ENCODE measurements around the gene RAVER1. TPM values are rescaled to one million over a fixed set of nuclear protein-coding genes. Genes with fewer than 3 reads are reported as not detected.

Gene RAVER1
- total RNA-seq, 4 donors from 2014 or later, result 10.0 to 15.9 (median 11.8) TPM

- peak overlapping the region; percentile 69 to 96 (median 88) for H3K4me3 ChIP-seq
- peaks cover 18 to 23% of the 10 kb centered on the region in 2 donors for H3K4me1 ChIP-seq
- intact Hi-C loops (cut with DNase I; ENCODE audit: low total_unique reads) (loop anchor here (5.0 to 10.0 kb wide), 3 partner anchors 60 to 498 kb away; partner anchors contain the start of genes EIF3G, ICAM1, P2RY11 and PIN1), in situ Hi-C loops (cut with MboI; ENCODE audit: low sequenced_read_pairs in 4 of 4) (no loop called here)
- ATAC-seq (no peak), DNase-seq (no peak)
- peak overlapping the region; percentile 90 to 98 (median 95) for H3K27ac ChIP-seq
- TF ChIP-seq CTCF (IDR thresholded peaks at IDR 0.05 in 4 of 5, conservative IDR thresholded peaks at IDR 0.05 in 1 of 5) (peak in 1 of 5 experiments; percentile 7), POLR2A (IDR thresholded peaks at IDR 0.05) (no peak)
- H3K9me3 ChIP-seq, result no peaks in the 10 kb centered on the region
- H3K36me3 ChIP-seq, result peaks cover 0 to 33% of the 10 kb centered on the region in 2 donors
- H3K27me3 ChIP-seq, result no peaks in the 10 kb centered on the region
Observed at GRCh38 chr19:10332158-10332964, 968 bp downstream of the RAVER1 start.

- ATAC-seq (no peak), DNase-seq (no peak)
- Histone ChIP-seq H3K4me3 (no peak overlapping the region), H3K9me3 (no peaks in the 10 kb centered on the region), H3K36me3 (peaks cover 0 to 61% of the 10 kb centered on the region in 2 donors), H3K27ac (no peak overlapping the region), H3K27me3 (no peaks in the 10 kb centered on the region), H3K4me1 (peaks cover 15 to 22% of the 10 kb centered on the region in 2 donors)
- intact Hi-C loops (cut with DNase I; ENCODE audit: low total_unique reads), result no loop called here
- TF ChIP-seq CTCF (IDR thresholded peaks at IDR 0.05 in 4 of 5, conservative IDR thresholded peaks at IDR 0.05 in 1 of 5), result no peak
- TF ChIP-seq POLR2A (IDR thresholded peaks at IDR 0.05), result no peak
- in situ Hi-C loops (cut with MboI; ENCODE audit: low sequenced_read_pairs in 4 of 4), result no loop called here
Observed at GRCh38 chr19:10329555-10329954, 3.8 kb downstream of the RAVER1 start.

DNA sequence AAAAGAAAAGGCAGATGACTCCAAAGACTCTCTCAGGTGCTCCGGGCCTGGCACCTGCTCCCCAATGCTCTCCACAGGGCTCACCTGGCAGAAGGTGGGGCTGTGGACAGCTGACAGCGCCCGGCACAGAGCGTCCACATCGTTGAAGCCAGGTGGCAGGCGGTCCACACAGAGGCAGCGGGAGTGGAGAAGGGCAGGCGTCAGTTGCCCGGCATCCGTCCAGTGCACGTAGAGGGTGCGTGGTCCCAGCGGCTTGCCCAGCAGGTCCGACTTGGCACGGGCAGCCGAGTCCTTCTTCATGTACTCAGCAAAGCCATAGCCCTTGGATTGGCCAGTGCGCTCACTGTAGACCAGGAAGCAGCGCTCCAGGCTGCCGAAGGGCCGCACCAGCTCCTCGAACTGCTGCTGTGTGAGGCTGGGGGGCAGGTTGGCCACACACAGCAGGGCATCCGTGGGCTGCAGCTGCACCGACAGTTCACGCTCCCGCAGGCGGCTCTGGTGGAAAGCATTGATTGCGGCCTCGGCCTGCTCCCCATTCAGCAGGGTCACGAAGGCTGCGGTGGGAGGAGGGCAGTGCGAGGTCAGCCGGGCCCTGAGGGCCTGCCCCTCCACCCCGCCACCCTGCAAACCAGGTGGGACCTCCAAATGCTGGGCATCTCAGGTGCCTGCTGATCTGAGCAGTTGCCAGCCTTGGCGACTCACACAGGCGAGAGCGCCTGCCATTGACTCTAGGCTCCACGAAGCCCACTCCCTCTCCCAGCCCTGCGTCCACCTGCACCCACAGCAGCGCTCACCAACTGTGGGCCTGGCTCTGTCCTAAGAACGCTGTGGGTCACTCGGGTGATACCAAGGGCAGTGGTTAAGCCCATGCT, 4.5 kb downstream of the RAVER1 start:
- intact Hi-C loops (cut with DNase I; ENCODE audit: low total_unique reads) (no loop called here), in situ Hi-C loops (cut with MboI; ENCODE audit: low sequenced_read_pairs in 4 of 4) (no loop called here)
- peaks cover 10 to 14% of the 10 kb centered on the region in 2 donors for H3K4me1 ChIP-seq
- no peak for DNase-seq
- H3K36me3 ChIP-seq, result peaks cover 0 to 69% of the 10 kb centered on the region in 2 donors
- H3K27ac ChIP-seq, result no peak overlapping the region
- H3K9me3 ChIP-seq, result no peaks in the 10 kb centered on the region
- H3K4me3 ChIP-seq, result no peak overlapping the region
- ATAC-seq, result no peak
- no peak for TF ChIP-seq POLR2A (IDR thresholded peaks at IDR 0.05)
- no peak for TF ChIP-seq CTCF (IDR thresholded peaks at IDR 0.05 in 4 of 5, conservative IDR thresholded peaks at IDR 0.05 in 1 of 5)
- no peaks in the 10 kb centered on the region for H3K27me3 ChIP-seq

- ATAC-seq (peak in 1 of 2 donors; percentile 51), DNase-seq (no peak)
- Histone ChIP-seq H3K4me1 (peaks cover 10 to 11% of the 10 kb centered on the region in 2 donors), H3K27ac (peak overlapping the region in 1 of 4 donors; percentile 18), H3K9me3 (no peaks in the 10 kb centered on the region), H3K4me3 (no peak overlapping the region), H3K27me3 (no peaks in the 10 kb centered on the region), H3K36me3 (peaks cover 0 to 77% of the 10 kb centered on the region in 2 donors)
- TF ChIP-seq CTCF (IDR thresholded peaks at IDR 0.05 in 4 of 5, conservative IDR thresholded peaks at IDR 0.05 in 1 of 5) (no peak), POLR2A (IDR thresholded peaks at IDR 0.05) (no peak)
- in situ Hi-C loops (cut with MboI; ENCODE audit: low sequenced_read_pairs in 4 of 4), result no loop called here
- intact Hi-C loops (cut with DNase I; ENCODE audit: low total_unique reads), result no loop called here
Observed at GRCh38 chr19:10327793-10328192, 5.5 kb downstream of the RAVER1 start.

All from gastrocnemius medialis (tissue), 4 donors.